GM10266 (cell line): Measurements from ENCODE around the gene ADARB2.

Experiments
- DNase-seq: peaks from one replicate; pipeline ENCODE4 v3.0.0; 2012; ENCODE audit errors: extremely low spot score
- TF ChIP-seq, protein P1 (sequence below): IDR thresholded peaks from 2 replicates; pipeline ENCODE4 v1.5.1; 2012; ENCODE audit warnings: mild to moderate bottlenecking, low read depth; ENCODE audit not compliant: control insufficient read depth, insufficient read depth; ENCODE audit errors: missing control alignments

ADARB2 gene

GRCh38 chr10:1299041-1299726 is 438.1 kb downstream of the ADARB2 start:
- DNase-seq: no peak
- TF ChIP-seq, protein P1, sequence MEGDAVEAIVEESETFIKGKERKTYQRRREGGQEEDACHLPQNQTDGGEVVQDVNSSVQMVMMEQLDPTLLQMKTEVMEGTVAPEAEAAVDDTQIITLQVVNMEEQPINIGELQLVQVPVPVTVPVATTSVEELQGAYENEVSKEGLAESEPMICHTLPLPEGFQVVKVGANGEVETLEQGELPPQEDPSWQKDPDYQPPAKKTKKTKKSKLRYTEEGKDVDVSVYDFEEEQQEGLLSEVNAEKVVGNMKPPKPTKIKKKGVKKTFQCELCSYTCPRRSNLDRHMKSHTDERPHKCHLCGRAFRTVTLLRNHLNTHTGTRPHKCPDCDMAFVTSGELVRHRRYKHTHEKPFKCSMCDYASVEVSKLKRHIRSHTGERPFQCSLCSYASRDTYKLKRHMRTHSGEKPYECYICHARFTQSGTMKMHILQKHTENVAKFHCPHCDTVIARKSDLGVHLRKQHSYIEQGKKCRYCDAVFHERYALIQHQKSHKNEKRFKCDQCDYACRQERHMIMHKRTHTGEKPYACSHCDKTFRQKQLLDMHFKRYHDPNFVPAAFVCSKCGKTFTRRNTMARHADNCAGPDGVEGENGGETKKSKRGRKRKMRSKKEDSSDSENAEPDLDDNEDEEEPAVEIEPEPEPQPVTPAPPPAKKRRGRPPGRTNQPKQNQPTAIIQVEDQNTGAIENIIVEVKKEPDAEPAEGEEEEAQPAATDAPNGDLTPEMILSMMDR: no peak

GRCh38 chr10:1297566-1298301 is 439.6 kb downstream of the ADARB2 start:
- TF ChIP-seq, protein P1: no peak
- no peak for DNase-seq

DNA sequence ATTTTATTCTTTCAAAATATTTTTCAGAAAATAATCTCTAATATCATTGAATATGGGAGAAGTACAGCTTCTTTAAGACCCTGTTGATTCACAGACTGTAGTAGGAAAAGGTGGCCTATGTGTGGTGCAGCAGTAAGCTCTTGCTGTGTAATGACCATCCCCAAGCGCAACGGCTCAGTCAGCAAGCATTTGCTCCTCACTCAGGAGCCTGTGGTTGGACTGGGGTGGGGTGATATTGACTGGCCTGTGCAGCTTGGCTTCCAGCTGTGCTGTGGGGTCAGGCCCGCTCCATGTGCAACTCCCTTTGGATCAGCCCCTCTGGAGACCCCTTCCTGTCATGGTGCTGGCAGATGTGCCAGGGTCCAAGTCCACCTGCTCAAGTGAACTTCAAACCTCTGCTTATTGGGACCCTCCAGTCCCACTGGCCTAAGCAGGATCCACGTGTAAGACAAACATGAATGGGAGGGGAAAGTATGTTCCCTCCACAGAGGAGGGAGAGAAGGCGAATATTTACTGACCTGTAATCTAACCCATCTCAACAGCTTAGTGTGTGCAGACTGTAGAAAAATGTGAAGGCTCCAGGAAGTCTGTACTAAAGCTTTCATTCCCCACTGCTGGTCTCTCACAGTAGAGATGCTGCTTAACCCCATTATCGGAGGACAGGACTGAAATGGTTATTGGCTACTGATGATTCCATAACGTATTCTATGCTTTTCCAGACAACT is 441.4 kb downstream of the ADARB2 start:
- no peak for DNase-seq
- TF ChIP-seq, protein P1: no peak

DNA sequence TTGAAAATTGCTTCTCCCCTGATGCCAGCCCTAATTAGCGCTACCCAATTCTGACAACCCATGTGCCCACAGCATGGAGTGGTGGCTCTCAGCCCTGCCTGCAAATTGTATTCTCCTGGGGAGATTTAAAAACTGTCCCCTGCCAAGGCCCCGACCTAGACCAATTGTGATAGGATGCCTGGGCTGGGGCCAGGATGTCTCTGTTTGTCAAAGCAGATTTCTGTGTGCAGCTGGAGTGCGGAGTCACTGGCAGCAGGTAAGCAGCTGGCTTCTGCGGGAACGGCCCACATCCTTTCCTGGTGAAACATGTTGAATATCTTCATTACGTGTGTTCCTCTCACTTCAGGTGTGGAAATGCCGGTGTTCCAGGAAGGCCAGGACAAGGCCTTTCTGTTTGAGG is 442.6 kb downstream of the ADARB2 start:
- no peak for DNase-seq
- TF ChIP-seq, protein P1: no peak

DNA sequence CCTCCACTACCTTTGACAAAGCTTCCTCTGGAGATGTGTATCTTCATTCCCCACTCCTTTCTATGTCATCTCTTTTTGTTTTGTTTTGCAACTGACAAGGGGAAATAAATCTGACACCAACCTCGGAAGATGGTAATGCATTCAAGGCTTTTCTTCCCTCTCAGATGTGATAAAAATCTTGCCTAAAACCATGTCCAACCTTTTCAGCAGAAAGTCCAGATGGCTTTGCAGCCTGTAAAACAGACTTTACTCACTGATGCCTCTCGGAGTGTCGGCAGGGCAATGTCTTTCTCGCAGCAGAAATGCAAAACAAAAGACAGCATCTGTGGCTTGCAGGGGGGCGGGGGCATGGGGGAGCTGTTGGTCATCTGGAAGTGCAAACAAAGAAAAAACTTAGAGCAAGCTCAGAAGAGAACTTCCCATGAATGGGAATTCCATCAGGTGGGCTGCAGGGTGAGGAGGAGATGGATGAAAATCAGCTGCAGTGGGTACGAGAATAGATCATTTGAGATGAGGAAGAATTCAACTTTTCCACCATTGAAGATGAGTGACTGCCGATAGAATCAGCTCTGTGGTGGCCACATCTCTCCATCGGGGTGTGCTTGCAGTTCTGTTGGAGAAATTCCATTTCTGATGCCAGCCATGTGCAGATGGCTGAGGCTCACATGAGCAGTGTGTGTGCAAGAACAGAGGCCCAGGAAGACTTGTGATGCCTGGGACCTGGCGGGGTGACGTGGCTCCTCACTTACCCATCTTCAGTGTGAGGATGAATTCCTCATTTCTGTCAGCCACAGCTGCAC is 443.5 kb downstream of the ADARB2 start:
- TF ChIP-seq, protein P1: no peak
- DNase-seq: no peak

DNA sequence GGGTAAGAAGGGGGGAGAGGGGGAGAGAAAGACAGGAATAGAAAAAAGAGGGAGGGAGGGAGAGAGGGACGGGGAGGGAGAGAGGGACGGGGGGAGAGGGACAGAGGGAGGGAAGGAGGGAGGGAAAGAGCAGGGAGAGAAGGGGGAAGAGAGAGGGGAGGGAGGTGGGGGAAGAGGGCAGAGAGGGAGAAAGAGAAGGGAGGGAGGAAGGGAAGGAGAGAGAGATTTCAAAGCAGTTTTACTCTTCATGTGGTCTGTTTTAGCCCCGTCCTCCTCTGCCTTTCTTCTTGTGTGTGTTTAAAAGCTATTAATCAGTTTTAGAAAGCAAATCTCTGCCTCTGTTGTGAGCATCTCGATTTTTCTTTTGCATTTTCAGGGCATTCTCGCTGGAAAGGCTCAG is 444.2 kb downstream of the ADARB2 start:
- TF ChIP-seq, protein P1: no peak
- DNase-seq: no peak
